Measurements from ENCODE around the gene ACP2.

ACP2 gene

GRCh38 chr11:47268448-47269001 is 19.9 kb upstream of the ACP2 start:
- no peak for DNase-seq

DNA sequence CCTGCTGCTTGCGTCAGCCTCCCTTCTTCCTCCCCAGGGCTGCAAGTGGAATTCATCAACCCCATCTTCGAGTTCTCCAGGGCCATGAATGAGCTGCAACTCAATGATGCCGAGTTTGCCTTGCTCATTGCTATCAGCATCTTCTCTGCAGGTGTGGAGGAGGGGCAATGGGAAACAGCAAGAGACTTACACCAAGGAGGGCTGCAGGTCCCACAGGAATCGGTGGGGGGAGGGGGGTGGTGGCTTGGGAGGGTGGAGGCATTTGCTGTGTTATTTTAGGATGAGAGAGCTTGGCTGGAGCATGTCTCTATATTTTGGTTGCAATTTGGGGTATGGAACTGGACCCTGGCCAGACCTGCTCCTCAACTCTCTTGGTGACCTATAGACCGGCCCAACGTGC is 19.3 kb upstream of the ACP2 start:
- no peak for DNase-seq

DNA sequence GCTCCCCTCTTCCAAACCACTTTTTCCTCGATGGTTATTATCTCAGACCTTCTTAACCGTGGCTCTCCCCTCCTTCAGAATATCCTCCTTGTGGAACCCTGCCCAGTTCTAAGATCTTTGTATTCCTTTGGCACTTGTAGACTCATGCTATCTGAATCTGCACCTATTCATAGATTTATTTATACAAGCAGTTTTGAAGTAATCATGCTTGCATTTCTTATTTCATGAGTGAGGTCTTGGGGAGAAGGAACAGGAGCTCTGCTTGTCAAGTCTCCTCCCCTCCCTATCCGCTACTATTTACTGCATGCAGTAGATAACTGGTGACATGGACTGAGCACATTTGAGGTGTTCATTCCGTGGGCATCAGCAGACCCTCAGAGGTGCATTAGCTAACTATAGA is 15.9 kb upstream of the ACP2 start:
- DNase-seq: no peak

GRCh38 chr11:47264119-47264518 is 15.5 kb upstream of the ACP2 start:
- no peak for DNase-seq

- DNase-seq: no peak
Measured at GRCh38 chr11:47261291-47261800, 12.7 kb upstream of the ACP2 start.

GRCh38 chr11:47260366-47260765 is 11.8 kb upstream of the ACP2 start:
- DNase-seq: no peak

DNA sequence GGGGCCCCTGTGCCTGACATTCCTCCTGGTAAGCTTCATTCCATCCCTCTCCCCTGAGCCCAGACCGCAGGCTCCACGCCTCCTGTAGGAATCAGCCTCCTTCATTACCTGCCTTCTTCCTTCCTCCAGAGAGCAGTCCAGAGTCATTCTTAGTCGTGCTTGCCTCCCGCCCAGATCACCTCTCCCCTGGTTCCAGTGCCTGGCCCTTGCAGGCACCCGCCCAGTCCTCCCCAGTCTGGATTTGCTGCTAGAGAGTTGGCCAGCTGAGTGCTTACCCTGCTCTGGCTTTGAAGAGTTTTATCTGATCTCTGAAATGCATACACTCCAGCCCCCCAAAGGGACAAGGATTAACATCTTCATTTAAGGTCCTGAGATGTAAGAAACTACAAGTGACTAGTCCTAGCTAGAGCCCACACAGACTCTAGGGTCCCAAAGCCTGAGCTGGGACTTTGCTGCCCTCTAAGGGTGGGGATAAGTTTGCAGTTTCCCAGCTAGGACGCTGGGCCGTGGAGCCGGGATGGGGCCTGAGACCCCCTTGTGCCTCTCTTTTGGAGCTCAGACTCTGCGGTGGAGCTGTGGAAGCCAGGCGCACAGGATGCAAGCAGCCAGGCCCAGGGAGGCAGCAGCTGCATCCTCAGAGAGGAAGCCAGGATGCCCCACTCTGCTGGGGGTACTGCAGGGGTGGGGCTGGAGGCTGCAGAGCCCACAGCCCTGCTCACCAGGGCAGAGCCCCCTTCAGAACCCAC is 10.8 kb upstream of the ACP2 start:
- no peak for DNase-seq

GRCh38 chr11:47258317-47258902 is 9.8 kb upstream of the ACP2 start:
- no peak for DNase-seq

DNA sequence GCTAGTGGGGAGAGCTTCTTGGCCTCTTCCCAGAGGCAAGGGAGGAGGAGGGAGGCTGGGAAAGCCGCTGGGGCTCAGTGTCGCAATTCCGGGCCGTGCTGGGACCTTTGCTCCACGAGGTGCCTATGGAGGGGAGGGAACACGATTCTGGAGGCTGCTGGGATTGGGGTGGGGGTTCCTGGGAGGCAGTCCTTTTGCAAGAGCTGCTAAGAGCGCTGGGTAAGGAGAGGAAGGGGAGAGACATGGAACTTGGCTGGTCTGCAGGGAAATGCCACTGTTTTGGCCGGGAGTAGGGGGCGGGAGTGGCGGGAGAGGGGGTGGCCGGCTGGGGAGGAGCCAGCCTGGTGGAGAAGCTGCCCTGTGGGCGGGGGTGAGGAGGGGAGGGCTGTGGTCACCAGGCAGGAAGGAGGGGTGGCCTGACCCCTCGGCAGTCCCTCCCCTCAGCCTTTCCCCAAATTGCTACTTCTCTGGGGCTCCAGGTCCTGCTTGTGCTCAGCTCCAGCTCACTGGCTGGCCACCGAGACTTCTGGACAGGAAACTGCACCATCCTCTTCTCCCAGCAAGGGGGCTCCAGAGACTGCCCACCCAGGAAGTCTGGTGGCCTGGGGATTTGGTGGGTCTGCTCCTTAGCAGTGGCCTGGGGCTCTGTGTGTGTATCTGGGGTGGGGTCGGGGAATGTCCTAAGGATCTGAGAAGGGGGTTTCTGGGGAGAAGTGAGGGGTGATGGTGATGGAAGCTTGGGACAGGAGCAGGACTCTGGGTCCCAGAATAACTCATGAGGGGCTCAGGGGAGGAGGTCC is 9.1 kb upstream of the ACP2 start, which contains the start of gene NR1H3:
Gene NR1H3 (plus strand): TSS at position 480 of the 800 bp plus-strand sequence. CDS start 1,221 bp downstream, outside the sequence.
- no peak for DNase-seq

DNA sequence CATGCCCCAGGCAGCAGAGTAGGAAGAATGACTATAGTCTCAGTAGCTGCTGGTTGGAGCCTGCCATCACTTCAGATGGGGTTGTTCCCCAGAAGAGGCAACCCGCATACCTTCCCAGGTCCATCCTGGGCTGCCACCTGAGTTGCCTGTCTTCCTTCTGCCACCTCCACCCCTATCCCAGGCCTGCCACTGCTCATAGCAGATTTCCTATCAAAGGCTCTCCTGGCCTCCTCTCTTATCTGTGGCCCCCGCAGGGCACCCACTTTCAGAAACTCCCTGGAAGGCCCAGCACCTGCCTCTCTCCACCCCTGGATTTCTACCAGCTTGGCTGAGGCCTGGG is 8.5 kb upstream of the ACP2 start:
- DNase-seq: no peak

GRCh38 chr11:47256374-47256773 is 7.8 kb upstream of the ACP2 start:
- DNase-seq: no peak

- DNase-seq: no peak
Measured at GRCh38 chr11:47254386-47254785, 5.8 kb upstream of the ACP2 start.

DNA sequence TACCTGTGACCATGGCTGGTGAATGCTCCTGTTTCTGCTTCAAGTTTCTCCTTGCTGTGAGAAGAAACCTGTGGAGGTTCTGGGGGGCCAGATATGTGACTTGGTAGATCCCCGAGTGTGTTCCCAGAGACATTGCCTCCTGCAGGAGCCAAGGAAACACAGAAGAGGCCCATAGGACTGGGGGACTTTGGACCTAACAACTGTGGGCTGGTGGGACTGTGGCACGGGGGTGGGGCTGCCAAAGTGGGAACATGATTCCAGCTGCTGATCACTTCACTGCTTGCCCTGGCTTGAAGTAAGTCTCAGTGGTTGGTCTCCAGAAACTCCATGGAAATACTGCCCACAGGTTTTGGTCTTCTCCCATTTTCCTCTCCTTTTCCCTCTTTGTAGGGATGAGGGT is 5.0 kb upstream of the ACP2 start:
- DNase-seq: no peak

GRCh38 chr11:47251751-47252150 is 3.1 kb upstream of the ACP2 start:
- DNase-seq: no peak

GRCh38 chr11:47249378-47249715 is 733 bp upstream of the ACP2 start:
- DNase-seq: no peak

DNA sequence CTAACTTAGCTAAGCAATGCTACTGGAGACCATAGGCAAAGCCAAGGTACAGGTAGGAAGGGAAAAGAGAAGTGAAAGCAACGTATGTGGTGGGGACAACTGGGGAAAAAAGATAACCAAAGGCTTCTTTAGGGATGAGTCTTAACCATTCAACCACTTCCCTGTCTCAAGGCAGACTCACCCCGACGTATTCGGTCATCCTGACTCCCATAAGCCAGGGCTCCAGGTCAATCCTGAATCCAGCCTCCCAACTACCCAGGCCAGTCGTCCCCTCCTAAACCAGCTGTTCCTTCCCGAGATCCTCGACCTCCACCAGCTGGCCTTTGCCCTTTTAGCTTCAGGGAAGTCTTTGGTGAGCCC is 330 bp downstream of the ACP2 start:
- DNase-seq: no peak

DNA sequence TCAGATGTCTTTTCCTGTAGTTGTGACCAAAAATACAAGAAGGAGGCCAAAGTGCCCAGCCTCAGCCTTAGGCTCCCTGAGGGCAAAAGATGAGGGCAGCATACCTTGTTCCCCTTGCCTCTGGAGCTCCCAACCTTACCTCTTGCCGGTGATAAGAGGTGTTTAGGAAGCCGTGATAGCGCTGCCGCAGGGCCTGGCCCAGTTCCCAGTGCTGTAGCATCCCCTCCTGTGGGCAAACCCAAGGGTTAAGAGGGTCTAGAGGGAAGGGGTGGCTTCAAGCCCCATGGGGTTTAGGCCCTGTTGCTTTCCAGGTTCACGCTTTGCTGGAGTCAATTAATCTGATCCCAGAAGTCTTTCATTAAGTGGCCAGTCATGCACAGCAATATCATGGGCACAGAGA is 1.1 kb downstream of the ACP2 start:
- no peak for DNase-seq

- no peak for DNase-seq
Measured at GRCh38 chr11:47245611-47246357, 2.8 kb downstream of the ACP2 start.

DNA sequence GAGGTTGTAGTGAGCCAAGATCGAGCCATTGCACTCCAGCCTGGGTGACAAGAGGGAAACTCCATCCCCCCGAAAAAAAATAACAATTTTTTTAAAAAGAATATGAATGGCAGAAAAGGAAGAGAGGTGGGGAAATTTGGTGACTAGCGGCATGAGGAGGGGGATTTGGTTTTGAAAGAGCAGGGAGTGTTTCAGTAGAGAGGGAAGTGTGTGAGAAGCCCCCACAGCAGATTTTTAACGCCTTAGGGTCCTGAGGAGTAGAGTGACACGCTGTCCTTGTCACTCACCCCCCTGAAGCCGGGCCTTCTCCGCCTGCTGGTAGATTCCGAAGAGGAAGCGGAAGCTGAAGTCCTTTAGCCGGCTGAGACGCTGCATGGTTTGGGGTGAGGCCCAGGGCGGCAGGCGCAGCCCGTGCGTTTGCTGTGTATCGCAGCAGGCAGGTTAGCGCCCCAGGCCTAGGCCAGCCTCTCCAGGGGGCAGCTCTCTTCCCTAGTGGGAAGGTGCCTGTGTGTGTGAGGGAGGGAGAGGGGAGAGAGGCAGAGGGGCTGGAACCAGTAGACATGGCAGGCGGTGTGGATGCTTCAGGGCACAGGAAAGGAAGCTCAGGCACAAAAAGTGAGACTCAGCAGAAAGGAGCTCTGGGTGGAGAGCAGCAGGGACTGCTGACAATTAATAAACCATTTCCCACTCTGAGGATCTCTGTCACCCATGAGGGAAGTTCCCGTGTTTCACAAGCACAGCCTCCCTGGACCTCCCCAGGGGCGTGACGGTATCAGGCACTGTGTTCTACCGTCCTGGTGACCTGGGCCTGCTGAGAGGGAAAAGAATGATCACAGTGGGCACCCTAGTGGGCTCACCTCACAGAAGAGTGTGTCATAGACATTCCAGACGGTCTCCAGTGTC is 3.9 kb downstream of the ACP2 start:
- no peak for DNase-seq

DNA sequence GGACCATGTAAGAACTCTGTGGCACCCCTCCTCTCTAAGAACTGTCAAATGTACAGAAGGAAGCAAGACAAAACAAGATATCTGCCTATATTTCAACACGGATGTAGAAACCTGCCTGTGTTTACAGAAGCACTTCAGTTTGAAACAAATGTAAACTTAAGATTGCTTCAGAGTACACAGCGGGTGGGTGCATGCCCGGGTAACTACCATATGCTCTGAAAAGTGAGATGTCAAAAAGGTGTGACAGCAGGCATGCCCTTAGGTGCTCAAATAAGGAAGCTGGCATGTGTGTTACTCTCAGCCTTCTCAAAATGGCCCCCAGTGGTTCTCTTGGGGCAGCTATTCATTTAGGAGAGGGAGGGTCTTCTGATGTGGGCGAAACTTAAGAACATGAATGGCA is 5.2 kb downstream of the ACP2 start:
- DNase-seq: no peak

DNA sequence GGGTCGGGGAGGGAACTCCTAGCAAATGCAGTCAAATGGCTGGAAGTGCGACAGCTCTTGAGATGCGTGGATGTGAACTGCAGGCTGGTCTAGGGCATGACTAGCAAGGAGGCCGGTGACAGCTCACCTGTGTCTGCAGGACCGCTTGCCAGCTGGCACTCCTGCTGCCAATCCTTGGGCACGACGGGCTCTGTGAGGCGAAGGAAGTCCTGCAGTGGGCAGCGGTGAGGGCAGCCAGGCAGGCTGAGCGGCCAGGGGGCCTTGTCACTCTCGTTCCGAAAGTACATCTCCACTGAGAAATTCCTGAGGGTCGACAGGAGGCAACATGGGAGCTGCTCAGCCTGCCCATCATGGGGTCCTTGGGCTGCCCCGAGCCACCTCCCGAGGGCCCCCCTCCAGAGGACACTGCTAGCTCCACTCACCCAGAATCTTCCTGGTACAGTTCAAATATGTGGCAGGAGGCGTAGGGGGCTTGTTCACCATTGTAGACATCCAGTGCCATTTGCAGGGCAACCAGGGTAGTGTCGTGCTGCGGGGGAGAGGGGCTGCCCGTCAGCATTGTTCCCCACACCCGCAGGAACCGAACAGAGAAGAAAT is 5.9 kb downstream of the ACP2 start:
- no peak for DNase-seq

All from NCI-H1048 (cell line).